Uterus (tissue), 4 donors: ENCODE data around the gene HOXC13. TPM values are rescaled to one million over a fixed set of nuclear protein-coding genes. Genes with fewer than 3 reads are reported as not detected.

Experiments
- DNase-seq, 2 donors: peaks; one replicate each; pipeline ENCODE4 v3.0.0-alpha.2; 2019 to 2020
- H3K27ac ChIP-seq, 2 donors: fragments of 200-600 bp; sonication (generic); 1 replicate in 1 of 2; 2 replicates in 1 of 2; pipeline ENCODE4 v1.5.1; 2016 to 2018
- H3K27me3 ChIP-seq, 2 donors: fragments of 200-600 bp; sonication (generic); one replicate each; pipeline ENCODE4 v1.5.1; 2018 to 2019; ENCODE audit warnings: control low read depth in 1 of 2
- H3K36me3 ChIP-seq, 2 donors: fragments of 200-600 bp; sonication (generic); one replicate each; pipeline ENCODE4 v1.5.1; 2019; ENCODE audit warnings: control low read depth in 1 of 2
- H3K4me1 ChIP-seq, 2 donors: fragments of 200-600 bp; sonication (generic); one replicate each; pipeline ENCODE4 v1.5.1; 2018 to 2019; ENCODE audit warnings: control low read depth in 1 of 2
- H3K4me3 ChIP-seq, 2 donors: fragments of 200-600 bp; sonication (generic); 1 replicate in 1 of 2; 2 replicates in 1 of 2; pipeline ENCODE4 v1.5.1; 2018 to 2019; ENCODE audit warnings: mild to moderate bottlenecking in 1 of 2
- H3K9me3 ChIP-seq, 2 donors: fragments of 200-600 bp; sonication (generic); one replicate each; pipeline ENCODE4 v1.5.1; 2019; ENCODE audit warnings: control low read depth in 1 of 2
- POLR2A ChIP-seq, 2 donors: fragments of 450-650 bp; IDR thresholded peaks; one replicate each; pipeline ENCODE4 v1.6.1; 2016; ENCODE audit warnings: antibody characterized with exemption in 2 of 2, mild to moderate bottlenecking in 1 of 2, moderate library complexity in 1 of 2
- intact Hi-C: fragments of 100-400 bp; cut with DNase I; formaldehyde crosslinking; loops from one replicate; pipeline ENCODE4 v1.15.1; 2023; ENCODE audit warnings: low total_unique reads
- total RNA-seq, 4 donors: library from RNA; depleted of rRNA in 3 of 4; stranded (reverse); fragments of >200 nt in 3 of 4; gene quantifications; one replicate each; pipeline versions ENCODE4 v1.1.0 to v1.2.4, GENCODE V29; 2014 to 2023
- TF ChIP-seq, protein P1 (sequence below), 4 experiments: fragments of 200-600 bp in 2 of 4; fragments of 450-650 bp in 2 of 4; sonication (generic) in 2 of 4; IDR thresholded peaks; one replicate each; pipeline ENCODE4 v1.5.1; 2016 to 2019; ENCODE audit warnings: antibody characterized with exemption in 4 of 4, mild to moderate bottlenecking in 2 of 4, moderate library complexity in 1 of 4
- donor health status: DM: yes; HTN: yes; CAD: no.

HOXC13 gene
- total RNA-seq, 4 donors from 2014 or later = not detected

DNA sequence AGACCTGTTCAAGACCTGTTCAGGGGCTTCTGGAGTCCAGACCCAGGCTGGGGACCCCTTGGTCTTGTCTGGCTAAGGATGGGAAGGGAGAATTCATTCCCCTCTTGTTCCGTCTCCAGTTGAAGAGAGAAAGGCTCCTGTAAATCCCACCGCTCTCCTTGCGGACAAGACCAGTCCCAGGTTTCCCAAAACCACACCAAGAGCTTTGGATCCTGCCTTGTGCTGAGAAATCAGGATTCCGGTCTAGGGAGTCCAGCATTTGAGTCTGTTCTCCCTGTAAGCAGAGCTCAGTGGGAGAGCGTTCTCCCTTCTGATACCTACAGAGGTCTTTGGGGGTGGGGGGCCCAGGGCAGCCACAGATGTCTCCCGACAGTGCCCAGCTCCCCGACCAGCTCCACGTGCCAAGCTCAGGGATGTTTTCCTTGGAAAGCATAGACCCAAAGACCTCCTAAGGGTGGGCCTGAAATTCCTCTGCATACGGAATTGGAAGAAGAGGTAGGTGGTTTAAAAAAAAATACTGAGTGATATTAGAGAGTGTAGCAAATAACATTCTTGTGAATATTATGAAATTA lies 1.9 kb downstream of the HOXC13 start:
- H3K36me3 ChIP-seq = no peaks in the 10 kb centered on the region
- no peak for DNase-seq
- no peaks in the 10 kb centered on the region for H3K9me3 ChIP-seq
- TF ChIP-seq, protein P1, sequence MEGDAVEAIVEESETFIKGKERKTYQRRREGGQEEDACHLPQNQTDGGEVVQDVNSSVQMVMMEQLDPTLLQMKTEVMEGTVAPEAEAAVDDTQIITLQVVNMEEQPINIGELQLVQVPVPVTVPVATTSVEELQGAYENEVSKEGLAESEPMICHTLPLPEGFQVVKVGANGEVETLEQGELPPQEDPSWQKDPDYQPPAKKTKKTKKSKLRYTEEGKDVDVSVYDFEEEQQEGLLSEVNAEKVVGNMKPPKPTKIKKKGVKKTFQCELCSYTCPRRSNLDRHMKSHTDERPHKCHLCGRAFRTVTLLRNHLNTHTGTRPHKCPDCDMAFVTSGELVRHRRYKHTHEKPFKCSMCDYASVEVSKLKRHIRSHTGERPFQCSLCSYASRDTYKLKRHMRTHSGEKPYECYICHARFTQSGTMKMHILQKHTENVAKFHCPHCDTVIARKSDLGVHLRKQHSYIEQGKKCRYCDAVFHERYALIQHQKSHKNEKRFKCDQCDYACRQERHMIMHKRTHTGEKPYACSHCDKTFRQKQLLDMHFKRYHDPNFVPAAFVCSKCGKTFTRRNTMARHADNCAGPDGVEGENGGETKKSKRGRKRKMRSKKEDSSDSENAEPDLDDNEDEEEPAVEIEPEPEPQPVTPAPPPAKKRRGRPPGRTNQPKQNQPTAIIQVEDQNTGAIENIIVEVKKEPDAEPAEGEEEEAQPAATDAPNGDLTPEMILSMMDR (IDR thresholded peaks at IDR 0.05) = no peak
- H3K27ac ChIP-seq = no peak overlapping the region
- H3K4me3 ChIP-seq = no peak overlapping the region
- peaks cover 35 to 87% of the 10 kb centered on the region in 2 donors for H3K27me3 ChIP-seq
- intact Hi-C loops = no loop called here
- no peaks in the 10 kb centered on the region for H3K4me1 ChIP-seq

DNA sequence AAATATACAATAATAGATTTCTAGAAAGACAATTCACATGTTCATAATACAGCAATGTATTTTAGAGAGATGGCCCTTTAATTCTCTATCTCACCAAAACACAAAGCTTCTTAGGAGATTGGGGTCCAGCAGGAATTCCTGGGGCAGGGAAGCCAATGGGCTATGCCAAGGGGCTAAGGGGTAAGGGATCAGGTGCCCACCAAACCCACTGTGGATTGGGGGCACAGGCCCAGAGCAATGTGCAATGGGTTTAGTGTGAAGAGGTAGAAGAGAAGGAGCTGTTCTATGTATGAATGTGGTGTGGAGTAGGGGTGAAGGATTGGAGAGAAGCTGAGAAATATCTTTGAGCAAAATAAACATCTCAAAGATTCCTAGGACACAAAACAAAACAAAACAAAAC lies 2.6 kb downstream of the HOXC13 start:
- TF ChIP-seq POLR2A (IDR thresholded peaks at IDR 0.05) = no peak
- DNase-seq = no peak
- peaks cover 35 to 87% of the 10 kb centered on the region in 2 donors for H3K27me3 ChIP-seq

DNA sequence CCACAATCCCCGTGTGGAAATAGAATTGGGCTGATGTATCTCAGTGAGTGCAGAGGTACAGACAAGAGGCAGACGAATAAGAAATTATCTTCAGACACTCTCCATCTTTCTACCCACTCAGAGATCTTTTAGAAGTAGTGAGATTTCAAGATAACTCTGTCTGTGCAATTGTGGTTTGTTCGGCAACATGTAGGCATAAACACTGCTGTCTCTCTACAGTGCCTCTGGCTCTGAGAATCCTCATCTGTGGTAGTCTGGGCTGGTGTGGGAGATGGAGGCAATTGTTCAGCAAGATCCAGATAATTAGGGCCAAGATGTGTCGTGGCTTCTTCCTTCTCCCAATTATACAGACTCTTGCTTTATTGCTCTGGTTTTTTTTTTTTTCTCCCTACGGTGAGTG lies 3.1 kb downstream of the HOXC13 start:
- Histone ChIP-seq H3K4me1 (no peaks in the 10 kb centered on the region), H3K27ac (no peak overlapping the region), H3K9me3 (no peaks in the 10 kb centered on the region), H3K27me3 (peaks cover 30 to 87% of the 10 kb centered on the region in 2 donors), H3K36me3 (no peaks in the 10 kb centered on the region), H3K4me3 (no peak overlapping the region)
- TF ChIP-seq, protein P1 (IDR thresholded peaks at IDR 0.05) = no peak
- no peak for TF ChIP-seq POLR2A (IDR thresholded peaks at IDR 0.05)
- no peak for DNase-seq
- intact Hi-C loops = no loop called here

More for the DNA sequence above, 2.6 kb downstream of the HOXC13 start:
- intact Hi-C loops = no loop called here
- no peak overlapping the region for H3K4me3 ChIP-seq
- H3K4me1 ChIP-seq = no peaks in the 10 kb centered on the region
- H3K9me3 ChIP-seq = no peaks in the 10 kb centered on the region
- H3K27ac ChIP-seq = no peak overlapping the region
- H3K36me3 ChIP-seq = no peaks in the 10 kb centered on the region

DNA sequence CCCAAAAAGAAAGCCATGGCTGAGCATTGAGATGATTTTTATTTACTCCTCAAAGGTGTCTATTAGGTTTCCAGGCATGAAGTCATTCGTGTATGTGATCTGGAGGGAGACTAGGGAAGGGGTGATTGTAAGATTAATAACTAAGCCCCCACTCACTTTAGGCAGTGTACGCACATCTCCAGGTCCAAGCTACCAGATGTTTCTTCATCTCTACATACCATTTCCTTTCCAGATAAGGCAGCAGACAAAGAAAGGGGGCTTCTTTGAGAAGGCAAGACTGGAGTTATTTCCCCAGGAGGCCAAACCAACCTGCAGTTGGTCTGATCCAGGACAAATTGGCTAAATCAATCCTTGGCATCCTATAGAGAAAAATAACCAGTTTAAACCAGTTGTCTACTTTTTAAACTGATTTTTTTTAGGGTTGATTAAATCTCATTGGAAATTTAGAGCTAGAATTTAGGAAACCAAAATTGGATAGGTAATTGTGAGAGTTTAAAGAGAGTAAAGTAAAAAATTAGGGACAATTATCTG lies 3.9 kb downstream of the HOXC13 start:
- no peak overlapping the region for H3K4me3 ChIP-seq
- no peak overlapping the region for H3K27ac ChIP-seq
- DNase-seq = no peak
- H3K4me1 ChIP-seq = no peaks in the 10 kb centered on the region
- TF ChIP-seq, protein P1 (IDR thresholded peaks at IDR 0.05) = no peak
- no peak for TF ChIP-seq POLR2A (IDR thresholded peaks at IDR 0.05)
- H3K36me3 ChIP-seq = no peaks in the 10 kb centered on the region
- intact Hi-C loops = no loop called here
- H3K9me3 ChIP-seq = no peaks in the 10 kb centered on the region
- peaks cover 23 to 85% of the 10 kb centered on the region in 2 donors for H3K27me3 ChIP-seq

DNA sequence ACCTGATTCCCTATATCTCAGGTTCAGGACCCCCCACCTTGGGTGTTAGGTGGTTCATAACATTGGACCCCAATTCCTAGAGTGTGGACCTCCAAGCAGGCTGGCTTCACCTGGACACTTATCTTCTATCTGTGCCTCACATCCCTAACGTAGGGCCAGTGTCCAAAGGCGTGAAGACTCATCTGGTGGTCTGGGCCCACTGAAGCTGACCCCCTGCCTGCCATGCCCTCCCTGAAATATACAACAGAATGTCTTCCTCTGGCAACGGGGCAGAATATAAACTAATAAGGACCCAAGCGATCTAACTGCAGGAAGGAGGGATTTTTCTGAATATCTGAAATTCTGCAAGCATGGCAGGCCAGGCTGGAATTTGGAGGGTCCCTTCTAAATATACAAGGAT lies 5.6 kb downstream of the HOXC13 start:
- TF ChIP-seq, protein P1 (IDR thresholded peaks at IDR 0.05) = no peak
- no peak for TF ChIP-seq POLR2A (IDR thresholded peaks at IDR 0.05)
- peaks cover 9 to 78% of the 10 kb centered on the region in 2 donors for H3K27me3 ChIP-seq
- H3K27ac ChIP-seq = no peak overlapping the region

More for the DNA sequence above, 5.6 kb downstream of the HOXC13 start:
- Histone ChIP-seq H3K4me3 (no peak overlapping the region), H3K9me3 (no peaks in the 10 kb centered on the region), H3K4me1 (no peaks in the 10 kb centered on the region), H3K36me3 (no peaks in the 10 kb centered on the region)
- intact Hi-C loops = no loop called here
- DNase-seq = no peak
